ENCODE data around the gene PDCD1. TPM values are rescaled to one million over a fixed set of nuclear protein-coding genes. Genes with fewer than 3 reads are reported as not detected.

PDCD1 gene
- total RNA-seq, 4 donors from 2014 or later = 0.37 to 4.8 (median 0.68) TPM

DNA sequence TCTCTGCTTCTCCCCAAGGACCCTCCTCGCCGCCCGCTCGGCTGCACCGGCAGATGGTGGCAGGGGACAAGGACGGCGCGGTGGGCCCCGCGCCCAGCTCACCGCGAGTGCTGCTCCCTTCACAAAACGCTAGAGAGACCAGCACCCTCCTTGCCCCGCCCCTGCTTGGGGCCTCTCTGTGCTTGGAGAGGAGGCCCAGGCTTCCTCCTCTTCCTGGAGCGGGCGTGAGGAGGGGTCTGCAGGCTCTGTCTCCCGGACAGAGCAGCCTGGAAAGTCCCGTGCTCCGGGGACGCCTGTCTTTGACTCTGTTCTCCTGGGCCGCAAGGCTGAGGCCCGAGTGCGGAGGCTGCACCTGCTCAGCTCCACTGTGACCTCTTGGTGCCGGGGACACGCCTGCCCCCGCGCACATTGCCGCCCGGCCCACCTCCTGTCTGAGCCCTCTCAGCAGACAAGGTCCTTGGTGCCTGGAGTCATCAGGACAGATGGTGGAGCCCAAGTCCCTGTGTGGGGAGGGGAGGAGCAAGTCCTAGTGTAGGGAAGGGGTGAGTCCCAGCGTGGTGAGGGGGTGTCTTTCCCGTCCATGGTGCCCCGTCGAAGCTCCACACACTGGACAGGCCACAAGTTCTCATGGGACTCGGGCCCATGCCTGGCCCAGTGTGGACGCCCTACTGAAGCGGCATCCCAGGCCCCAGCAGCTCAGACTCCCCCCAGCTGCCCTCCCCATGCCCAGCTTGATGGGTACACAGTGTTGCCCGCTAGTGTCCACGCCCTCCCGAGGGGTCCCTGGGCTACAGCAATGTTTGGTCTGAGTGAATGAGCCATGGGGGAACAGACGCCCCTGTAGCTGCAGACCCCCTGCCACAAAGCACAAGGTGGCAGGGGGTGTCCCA lies 44.7 kb upstream of the PDCD1 start:
- TF ChIP-seq, protein P1, sequence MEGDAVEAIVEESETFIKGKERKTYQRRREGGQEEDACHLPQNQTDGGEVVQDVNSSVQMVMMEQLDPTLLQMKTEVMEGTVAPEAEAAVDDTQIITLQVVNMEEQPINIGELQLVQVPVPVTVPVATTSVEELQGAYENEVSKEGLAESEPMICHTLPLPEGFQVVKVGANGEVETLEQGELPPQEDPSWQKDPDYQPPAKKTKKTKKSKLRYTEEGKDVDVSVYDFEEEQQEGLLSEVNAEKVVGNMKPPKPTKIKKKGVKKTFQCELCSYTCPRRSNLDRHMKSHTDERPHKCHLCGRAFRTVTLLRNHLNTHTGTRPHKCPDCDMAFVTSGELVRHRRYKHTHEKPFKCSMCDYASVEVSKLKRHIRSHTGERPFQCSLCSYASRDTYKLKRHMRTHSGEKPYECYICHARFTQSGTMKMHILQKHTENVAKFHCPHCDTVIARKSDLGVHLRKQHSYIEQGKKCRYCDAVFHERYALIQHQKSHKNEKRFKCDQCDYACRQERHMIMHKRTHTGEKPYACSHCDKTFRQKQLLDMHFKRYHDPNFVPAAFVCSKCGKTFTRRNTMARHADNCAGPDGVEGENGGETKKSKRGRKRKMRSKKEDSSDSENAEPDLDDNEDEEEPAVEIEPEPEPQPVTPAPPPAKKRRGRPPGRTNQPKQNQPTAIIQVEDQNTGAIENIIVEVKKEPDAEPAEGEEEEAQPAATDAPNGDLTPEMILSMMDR (IDR thresholded peaks at IDR 0.05) = no peak
- no peak for ATAC-seq (ENCODE audit: low FRiP score)
- DNase-seq (ENCODE audit: low spot score) = no peak

DNA sequence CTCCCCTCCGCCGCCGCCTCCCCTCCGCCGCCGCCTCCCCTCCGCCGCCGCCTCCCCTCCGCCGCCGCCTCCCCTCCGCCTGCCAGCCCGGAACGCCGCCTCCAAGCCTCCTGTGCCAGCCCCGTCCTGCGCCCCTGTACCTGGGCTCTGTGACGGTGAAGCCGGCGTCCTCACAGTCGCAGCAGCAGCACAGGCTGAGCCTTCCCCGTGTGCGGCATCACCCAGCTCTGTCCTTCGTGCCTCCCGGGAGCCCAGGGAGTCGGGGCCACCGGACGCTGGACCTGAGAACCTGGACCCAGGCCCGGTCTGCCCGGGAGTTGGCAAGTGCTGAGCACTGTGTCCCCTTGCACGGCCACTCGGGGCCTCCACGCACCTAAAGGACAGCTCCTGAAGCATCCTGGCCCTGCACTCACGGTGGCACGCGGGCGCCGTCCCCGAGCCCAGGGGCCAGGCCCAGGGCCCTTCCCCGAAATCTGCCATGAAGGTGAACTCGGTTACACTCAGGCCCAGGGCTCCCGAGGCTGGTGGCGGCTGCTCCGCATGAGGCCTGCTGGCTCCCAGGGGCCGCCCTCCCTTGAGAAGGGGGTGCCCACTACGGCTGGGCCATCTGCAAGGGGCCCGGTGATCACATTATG lies 43.8 kb upstream of the PDCD1 start:
- TF ChIP-seq, protein P1 (IDR thresholded peaks at IDR 0.05) = no peak
- ATAC-seq (ENCODE audit: low FRiP score) = no peak
- no peak for DNase-seq (ENCODE audit: low spot score)

DNA sequence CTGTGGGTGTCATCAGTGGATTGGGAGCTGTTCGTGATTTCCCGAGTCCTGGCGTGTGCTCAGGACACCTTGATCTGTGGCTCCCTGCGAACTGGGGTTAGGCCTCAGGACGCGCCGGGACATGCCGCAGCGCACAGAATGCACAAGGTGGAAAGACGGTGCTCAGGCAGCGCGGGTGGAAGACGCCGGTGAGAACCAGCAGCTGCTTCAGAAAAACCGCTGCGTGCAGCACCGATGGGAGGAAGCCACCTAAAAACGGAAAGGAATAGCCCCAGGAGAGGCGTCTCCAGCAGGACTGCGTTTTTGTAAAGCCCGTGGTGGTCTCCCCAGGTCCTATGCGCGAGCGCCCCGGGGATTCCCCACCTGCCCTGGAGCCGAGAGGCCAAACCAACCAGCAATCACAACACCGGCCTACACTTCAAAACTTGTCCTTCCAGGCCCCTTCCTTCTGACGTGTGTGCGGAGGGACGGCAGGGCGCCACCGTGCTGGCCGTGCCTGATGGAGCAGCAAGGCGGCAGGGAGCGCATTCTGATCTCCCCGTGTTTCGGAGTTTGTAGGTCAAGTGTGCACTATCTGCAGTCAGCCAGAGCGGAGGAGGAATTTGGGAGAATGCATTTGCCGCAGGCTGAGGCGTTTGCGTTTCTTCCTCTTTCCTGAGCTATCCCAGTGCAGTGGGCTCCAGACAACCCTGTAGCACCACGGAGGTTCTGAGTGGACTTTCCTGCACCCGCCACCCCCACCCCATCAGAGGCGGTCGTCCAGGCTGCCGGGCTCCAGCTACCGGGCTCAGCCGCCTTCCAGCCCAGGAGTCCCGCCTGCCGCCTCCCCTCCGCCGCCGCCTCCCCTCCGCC lies 43.0 kb upstream of the PDCD1 start:
- TF ChIP-seq, protein P1 (IDR thresholded peaks at IDR 0.05) = no peak
- ATAC-seq (ENCODE audit: low FRiP score) (peak; percentile 16), DNase-seq (ENCODE audit: low spot score) (no peak)

DNA sequence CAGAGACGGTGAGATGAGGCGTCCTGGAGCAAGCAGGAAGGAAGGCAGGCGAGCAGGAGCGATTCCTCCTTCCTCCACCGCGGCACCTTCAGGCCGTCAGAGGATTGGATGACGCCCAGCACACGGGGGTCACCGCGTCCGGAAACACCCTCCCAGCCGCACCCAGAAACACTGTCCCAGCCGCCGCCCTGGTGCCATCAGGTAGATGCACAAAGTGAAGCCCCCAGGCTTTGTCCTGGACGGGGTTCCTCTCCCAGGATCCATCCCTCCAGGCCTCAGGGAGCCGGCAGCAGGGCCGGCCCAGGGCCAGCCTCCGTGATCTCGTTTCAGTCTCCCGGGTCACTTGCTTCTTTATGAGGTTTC lies 42.3 kb upstream of the PDCD1 start:
- TF ChIP-seq, protein P1 (IDR thresholded peaks at IDR 0.05) = no peak
- DNase-seq (ENCODE audit: low spot score) (no peak), ATAC-seq (ENCODE audit: low FRiP score) (no peak)

DNA sequence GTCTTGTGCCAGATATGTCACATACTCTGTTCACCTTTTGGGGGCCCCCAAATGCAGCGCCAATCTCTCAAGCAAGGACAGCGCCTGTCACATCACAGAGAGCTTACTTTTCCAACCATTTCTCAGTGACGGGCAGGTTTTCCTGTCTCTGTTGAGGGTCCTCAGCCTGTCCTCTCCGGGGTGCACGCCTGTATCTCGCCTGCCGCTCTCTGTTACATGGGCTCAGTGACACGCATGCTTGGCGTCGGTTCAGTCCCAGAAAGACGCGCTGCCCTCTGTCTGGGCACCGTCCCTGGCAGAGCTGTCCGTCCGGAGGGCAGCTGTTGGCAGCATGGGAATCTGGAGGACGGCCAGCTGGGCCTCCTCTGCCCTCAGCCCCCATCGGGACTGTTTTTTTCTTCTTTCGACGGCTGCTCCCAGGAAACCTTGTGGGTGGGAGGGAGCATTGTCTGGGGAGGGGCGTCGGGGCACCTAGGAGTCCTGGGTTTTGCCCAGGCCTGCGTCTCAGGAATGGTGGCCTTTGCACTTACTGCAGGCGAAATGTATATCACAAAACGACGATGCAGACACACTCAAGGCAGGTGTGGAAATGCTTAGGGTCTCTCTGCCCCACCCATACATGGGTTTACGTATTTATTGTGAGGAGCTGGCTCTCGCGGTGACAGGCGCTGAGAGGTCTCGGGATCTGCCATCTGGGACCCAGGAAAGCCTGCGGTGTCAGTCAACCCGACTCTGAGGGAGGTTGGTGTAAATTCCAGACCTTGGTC lies 41.7 kb upstream of the PDCD1 start:
- DNase-seq (ENCODE audit: low spot score) (no peak), ATAC-seq (ENCODE audit: low FRiP score) (no peak)
- TF ChIP-seq, protein P1 (IDR thresholded peaks at IDR 0.05) = no peak

DNA sequence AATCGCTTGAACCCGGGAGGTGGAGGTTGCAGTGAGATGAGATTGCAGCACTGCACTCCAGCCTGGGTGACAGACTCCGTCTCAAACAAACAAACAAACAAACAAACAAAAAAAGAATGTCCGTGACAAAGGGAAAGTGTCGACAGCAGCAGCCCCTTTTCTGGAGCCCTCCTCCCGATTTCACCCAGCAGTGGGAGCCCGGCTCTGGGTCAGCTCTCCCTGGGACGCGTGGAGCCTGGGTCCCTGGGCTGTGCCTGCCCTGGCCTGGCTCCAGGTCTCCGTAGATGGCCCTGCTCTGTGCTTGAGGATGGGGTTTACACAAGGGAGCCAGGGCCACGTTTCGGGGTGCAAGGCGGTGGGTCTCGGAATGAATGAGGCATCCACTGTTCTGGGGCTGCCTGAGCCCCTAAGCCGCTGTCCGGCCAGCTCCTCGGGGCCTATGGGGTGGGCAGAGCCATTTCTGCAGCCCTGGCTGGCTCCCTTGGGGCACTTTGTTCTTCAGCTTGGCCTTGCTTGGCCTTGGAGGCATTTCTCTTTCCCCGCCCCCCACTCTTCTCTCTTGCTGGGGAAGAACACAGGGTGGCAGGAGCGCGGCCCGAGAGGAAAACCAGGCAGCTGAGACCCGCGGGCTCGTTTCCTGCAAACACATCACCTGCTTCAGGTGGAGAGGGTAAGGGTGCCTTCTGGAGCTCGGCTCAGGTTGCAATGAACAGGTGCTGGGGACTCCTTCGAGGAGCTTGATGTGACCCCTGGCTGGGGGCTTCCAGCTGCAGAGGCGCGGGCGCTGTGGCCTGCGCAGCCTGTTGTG lies 40.0 kb upstream of the PDCD1 start:
- no peak for ATAC-seq (ENCODE audit: low FRiP score)
- no peak for DNase-seq (ENCODE audit: low spot score)
- TF ChIP-seq, protein P1 (IDR thresholded peaks at IDR 0.05) = no peak

Data from omental fat pad (tissue), 4 donors.